ENCODE results near the gene TBC1D3.
"Not testable (repeated sequence)": the region's sequence is repeated elsewhere in the genome, so short reads cannot be mapped to it uniquely, and the experiment has no call there.

The TBC1D3 gene

GRCh38 chr17:38192455-38192854, at the start of gene TBC1D3:
TBC1D3 (minus strand) TSS chr17:38192555; CDS start chr17:38191029, 1,526 bp downstream.
- not testable (repeated sequence) for H3K4me3 Mint-ChIP-seq; DNase-seq; H3K27me3 Mint-ChIP-seq (ENCODE audit: low read depth, poor library complexity); H3K9me3 Mint-ChIP-seq; H3K4me1 Mint-ChIP-seq; H3K36me3 Mint-ChIP-seq (ENCODE audit: low read depth); H3K27ac Mint-ChIP-seq

- not testable (repeated sequence) for H3K27ac Mint-ChIP-seq; H3K4me3 Mint-ChIP-seq; H3K36me3 Mint-ChIP-seq (ENCODE audit: low read depth); H3K4me1 Mint-ChIP-seq; H3K27me3 Mint-ChIP-seq (ENCODE audit: low read depth, poor library complexity); DNase-seq; H3K9me3 Mint-ChIP-seq
Measured at GRCh38 chr17:38232790-38233189, 40.4 kb upstream of the TBC1D3 start.

- not testable (repeated sequence) for H3K4me3 Mint-ChIP-seq; DNase-seq; H3K27ac Mint-ChIP-seq; H3K36me3 Mint-ChIP-seq (ENCODE audit: low read depth); H3K9me3 Mint-ChIP-seq; H3K4me1 Mint-ChIP-seq; H3K27me3 Mint-ChIP-seq (ENCODE audit: low read depth, poor library complexity)
Measured at GRCh38 chr17:38225844-38226495, 33.6 kb upstream of the TBC1D3 start.

- H3K27me3 Mint-ChIP-seq (ENCODE audit: low read depth, poor library complexity); DNase-seq; H3K9me3 Mint-ChIP-seq; H3K4me3 Mint-ChIP-seq; H3K4me1 Mint-ChIP-seq; H3K27ac Mint-ChIP-seq; H3K36me3 Mint-ChIP-seq (ENCODE audit: low read depth): not testable (repeated sequence)
Measured at GRCh38 chr17:38220867-38221266, 28.5 kb upstream of the TBC1D3 start.

GRCh38 chr17:38200271-38200670, 7.9 kb upstream of the TBC1D3 start:
- not testable (repeated sequence) for H3K36me3 Mint-ChIP-seq (ENCODE audit: low read depth); H3K4me1 Mint-ChIP-seq; H3K27me3 Mint-ChIP-seq (ENCODE audit: low read depth, poor library complexity); H3K9me3 Mint-ChIP-seq; H3K27ac Mint-ChIP-seq; H3K4me3 Mint-ChIP-seq; DNase-seq

GRCh38 chr17:38134860-38135259, 57.5 kb downstream of the TBC1D3 start:
- not testable (repeated sequence) for H3K4me1 Mint-ChIP-seq; H3K27ac Mint-ChIP-seq; DNase-seq; H3K4me3 Mint-ChIP-seq; H3K27me3 Mint-ChIP-seq (ENCODE audit: low read depth, poor library complexity); H3K36me3 Mint-ChIP-seq (ENCODE audit: low read depth); H3K9me3 Mint-ChIP-seq

All from nephron progenitor cell (in vitro differentiated cells).